Measurements from ENCODE around the gene TMEM119.
"Not testable (repeated sequence)": the region's sequence is repeated elsewhere in the genome, so short reads cannot be mapped to it uniquely, and the experiment has no call there.

The TMEM119 gene

DNA sequence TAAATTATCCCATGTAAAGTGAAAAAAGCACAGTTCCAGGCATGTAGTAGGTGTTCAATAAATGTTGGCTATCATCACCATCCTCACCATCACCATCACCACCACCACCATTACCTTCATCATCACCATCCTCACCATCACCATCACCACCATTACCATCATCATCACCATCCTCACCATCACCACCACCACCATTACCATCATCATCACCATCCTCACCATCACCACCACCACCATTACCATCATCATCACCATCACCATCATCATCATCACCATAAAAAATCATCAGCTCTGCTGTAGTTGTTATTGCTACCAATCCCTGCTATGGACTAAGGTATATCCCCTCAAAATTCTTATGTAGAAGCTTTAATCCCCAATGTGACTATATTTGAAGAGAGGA, 20.4 kb downstream of the TMEM119 start:
- DNase-seq (ENCODE audit: low spot score), result no peak
- in situ Hi-C loops (cut with MboI; ENCODE audit: low sequenced_read_pairs, unreplicated experiment), result no loop called here
- TF ChIP-seq, protein P1, sequence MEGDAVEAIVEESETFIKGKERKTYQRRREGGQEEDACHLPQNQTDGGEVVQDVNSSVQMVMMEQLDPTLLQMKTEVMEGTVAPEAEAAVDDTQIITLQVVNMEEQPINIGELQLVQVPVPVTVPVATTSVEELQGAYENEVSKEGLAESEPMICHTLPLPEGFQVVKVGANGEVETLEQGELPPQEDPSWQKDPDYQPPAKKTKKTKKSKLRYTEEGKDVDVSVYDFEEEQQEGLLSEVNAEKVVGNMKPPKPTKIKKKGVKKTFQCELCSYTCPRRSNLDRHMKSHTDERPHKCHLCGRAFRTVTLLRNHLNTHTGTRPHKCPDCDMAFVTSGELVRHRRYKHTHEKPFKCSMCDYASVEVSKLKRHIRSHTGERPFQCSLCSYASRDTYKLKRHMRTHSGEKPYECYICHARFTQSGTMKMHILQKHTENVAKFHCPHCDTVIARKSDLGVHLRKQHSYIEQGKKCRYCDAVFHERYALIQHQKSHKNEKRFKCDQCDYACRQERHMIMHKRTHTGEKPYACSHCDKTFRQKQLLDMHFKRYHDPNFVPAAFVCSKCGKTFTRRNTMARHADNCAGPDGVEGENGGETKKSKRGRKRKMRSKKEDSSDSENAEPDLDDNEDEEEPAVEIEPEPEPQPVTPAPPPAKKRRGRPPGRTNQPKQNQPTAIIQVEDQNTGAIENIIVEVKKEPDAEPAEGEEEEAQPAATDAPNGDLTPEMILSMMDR (IDR thresholded peaks at IDR 0.05; ENCODE audit: borderline replicate concordance, control extremely low read depth, extremely low read depth, insufficient read depth, missing control alignments), result no peak

DNA sequence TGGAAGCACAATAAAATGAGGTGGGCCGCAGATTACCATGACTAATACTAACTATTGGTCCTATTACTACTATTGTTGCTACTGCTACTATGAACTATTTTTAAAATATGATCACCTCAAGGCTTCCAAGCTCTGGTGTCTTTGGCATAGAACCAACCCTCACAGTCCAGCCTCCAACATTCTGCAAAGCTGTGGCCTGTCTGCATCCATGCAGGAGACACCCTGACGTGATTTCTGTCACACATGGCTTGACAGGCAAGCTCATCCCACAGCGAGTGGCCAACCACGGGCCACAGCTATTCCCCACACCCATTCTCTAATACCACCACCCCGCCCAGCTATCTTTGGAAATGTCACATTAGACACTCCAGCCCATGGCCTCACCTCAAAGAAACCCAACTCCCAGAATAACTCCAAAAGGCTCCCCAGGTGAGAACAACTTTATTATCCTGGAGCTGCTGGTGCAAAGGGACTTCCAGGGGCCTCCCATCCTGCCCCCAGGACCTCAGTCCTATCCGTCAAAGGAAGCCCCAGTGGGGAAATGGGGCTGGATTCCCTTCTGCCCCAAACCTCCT, 21.1 kb downstream of the TMEM119 start:
- in situ Hi-C loops (cut with MboI; ENCODE audit: low sequenced_read_pairs, unreplicated experiment), result no loop called here
- TF ChIP-seq, protein P1 (IDR thresholded peaks at IDR 0.05; ENCODE audit: borderline replicate concordance, control extremely low read depth, extremely low read depth, insufficient read depth, missing control alignments), result no peak
- DNase-seq (ENCODE audit: low spot score), result peak; percentile 8

DNA sequence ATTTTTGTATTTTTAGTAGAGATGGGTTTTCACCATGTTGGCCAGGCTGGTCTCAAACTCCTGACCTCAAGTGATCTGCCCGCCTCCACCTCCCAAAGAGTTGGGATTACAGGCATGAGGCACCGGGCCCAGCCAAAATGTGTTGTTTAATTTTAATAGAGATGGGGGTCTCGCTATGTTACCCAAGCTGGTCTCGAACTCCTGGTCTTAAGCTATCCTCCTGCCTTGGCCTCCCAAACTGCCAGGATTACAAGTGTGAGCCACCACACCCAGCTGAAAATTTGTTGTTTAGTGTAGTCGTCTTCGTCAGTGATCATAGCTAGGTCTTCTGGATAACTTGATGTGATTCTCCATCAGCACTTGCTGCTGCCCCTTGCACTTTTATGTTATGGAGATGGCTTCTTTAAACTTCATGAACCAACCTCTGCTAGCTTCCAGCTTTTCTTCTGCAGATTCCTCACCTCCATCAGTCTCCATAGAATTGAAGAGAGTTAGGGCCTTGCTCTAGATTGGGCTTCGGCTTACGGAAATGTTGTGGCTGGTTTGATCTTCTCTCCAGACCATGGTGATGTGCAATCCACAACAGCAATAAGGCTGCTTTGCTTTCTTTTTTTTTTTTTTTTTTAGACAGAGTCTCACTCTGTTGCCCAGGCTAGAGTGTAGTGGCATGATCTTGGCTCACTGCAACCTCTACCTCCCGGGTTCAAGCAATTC, 22.5 kb downstream of the TMEM119 start:
- in situ Hi-C loops (cut with MboI; ENCODE audit: low sequenced_read_pairs, unreplicated experiment), result no loop called here
- TF ChIP-seq, protein P1 (IDR thresholded peaks at IDR 0.05; ENCODE audit: borderline replicate concordance, control extremely low read depth, extremely low read depth, insufficient read depth, missing control alignments), result no peak
- no peak for DNase-seq (ENCODE audit: low spot score)

DNA sequence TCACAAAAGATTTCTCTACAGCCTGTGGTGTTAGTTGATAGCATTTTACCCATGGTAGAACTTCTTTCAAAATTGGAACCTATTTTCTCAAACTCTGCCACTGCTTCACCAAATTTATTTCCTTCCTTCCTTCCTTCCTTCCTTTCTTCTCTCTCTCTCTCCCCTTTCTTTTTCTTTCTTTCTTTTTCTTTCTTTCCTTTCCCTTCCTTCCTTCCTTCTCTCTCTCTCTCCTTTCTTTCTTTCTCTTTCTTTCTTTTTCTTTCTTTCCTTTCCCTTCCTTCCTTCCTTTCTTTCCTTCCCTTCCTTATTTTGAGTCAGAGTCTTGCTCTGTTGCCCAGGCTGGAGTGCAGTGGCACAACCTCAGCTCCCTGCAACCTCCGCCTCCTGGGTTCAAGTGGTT, 23.6 kb downstream of the TMEM119 start:
- in situ Hi-C loops (cut with MboI; ENCODE audit: low sequenced_read_pairs, unreplicated experiment), result loop anchor here (25.0 kb wide), 1 partner anchor 513 kb away; the partner anchor contains the start of genes ALKBH2 and UNG
- DNase-seq (ENCODE audit: low spot score), result not testable (repeated sequence)

DNA sequence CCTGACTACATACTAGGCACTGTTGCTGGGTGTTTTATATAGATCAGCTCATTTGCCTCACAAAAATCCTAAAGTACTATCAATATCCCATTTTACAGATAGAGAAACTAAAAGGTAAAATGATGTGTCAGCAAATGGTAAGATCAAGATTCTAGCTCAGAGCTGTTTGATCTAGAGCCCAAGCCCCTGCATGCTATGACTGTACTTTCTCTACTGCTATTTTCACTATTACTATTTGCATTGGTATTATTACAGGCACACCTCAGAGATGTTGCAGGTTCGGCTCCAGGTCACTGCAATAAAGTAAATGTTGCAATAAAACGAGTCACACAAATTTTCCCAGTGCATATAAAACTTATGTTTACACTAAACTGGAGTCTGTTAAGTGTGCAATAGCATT, 24.6 kb downstream of the TMEM119 start:
- TF ChIP-seq, protein P1 (IDR thresholded peaks at IDR 0.05; ENCODE audit: borderline replicate concordance, control extremely low read depth, extremely low read depth, insufficient read depth, missing control alignments), result no peak
- in situ Hi-C loops (cut with MboI; ENCODE audit: low sequenced_read_pairs, unreplicated experiment), result loop anchor here (25.0 kb wide), 1 partner anchor 514 kb away; the partner anchor contains the start of genes ALKBH2 and UNG
- DNase-seq (ENCODE audit: low spot score), result no peak

DNA sequence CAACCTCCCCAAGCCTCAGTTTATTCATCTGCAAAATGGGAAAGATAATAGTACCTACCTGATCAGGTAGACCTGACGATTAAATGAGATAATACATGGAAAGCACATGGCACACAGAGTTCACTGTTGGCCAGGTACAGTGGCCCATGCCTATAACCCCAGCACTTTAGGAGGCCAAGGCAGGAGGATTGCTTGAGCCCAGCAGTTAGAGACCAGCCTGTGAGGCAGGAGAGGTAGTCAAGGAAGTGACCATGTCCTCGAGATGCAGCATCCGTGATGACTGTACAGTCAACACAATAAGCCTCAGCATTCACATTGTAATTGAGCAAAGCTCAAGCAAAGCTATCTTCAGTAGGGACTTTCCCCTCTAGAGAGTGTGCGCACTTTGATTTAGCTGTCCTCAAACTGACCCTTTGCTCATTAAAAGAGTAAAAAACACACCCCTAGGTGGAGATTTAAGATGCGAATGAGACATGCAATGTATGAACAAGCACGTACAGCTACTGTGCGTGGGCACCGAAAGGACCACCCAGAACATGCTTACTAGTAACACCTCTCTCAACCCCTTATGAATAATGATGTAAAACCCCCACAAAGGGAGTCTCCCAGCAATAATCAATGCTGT, 25.6 kb downstream of the TMEM119 start:
- DNase-seq (ENCODE audit: low spot score), result no peak
- TF ChIP-seq, protein P1 (IDR thresholded peaks at IDR 0.05; ENCODE audit: borderline replicate concordance, control extremely low read depth, extremely low read depth, insufficient read depth, missing control alignments), result no peak
- in situ Hi-C loops (cut with MboI; ENCODE audit: low sequenced_read_pairs, unreplicated experiment), result loop anchor here (25.0 kb wide), 1 partner anchor 515 kb away; the partner anchor contains the start of genes ALKBH2 and UNG
